ENCODE results near the gene ABCA4. TPM values are rescaled to one million over a fixed set of nuclear protein-coding genes. Genes with fewer than 3 reads are reported as not detected.

The ABCA4 gene
- total RNA-seq, 1 donor from 2014 or later: 1.4 TPM

DNA sequence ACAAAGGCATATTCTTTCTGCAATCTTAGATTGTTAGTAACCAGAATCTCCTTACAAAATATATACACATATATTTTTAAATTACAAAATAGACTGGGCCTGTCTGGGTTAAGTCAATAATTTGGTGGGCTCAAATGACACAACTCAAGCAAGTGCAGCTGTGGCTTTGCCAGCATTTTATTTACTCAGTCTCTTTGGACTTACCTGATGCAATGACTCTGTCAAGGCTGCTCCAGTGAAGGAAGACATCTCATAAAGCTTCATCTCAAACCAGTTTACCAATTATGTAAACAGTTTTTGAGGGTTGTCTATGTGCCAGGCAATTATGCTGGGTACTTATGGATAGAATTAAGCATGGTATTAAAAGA is 22.8 kb upstream of the ABCA4 start:
- no peak for ATAC-seq

DNA sequence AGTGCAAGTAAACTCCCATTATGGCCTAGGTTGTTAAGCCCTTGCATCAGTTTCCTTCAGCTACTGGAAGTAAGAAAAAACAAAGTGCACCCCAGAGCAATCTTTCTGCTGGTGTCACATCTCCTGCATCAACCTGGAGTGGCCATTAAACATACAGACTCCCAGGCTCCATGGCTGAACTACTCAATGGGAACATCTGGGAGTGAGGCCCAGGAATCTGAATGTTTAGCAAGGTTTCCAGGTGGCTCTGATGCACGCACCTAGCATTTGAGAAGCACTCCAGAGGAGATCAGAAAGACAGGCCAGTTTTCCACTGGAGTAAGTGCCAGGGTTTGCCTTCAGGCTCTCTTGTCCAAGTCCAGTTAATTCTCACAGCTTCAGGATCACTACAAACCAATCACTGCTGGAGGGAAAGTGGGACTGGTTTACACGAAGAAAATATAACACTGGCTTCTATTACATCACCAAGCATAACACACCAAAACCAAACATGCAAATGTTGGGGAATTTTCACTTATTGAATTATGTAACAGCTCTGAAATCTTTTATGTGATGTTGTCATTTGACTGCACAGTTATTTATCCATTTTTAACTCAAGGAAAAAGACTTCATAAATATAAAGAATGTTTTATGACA is 22.3 kb upstream of the ABCA4 start:
- TF ChIP-seq, protein P1, sequence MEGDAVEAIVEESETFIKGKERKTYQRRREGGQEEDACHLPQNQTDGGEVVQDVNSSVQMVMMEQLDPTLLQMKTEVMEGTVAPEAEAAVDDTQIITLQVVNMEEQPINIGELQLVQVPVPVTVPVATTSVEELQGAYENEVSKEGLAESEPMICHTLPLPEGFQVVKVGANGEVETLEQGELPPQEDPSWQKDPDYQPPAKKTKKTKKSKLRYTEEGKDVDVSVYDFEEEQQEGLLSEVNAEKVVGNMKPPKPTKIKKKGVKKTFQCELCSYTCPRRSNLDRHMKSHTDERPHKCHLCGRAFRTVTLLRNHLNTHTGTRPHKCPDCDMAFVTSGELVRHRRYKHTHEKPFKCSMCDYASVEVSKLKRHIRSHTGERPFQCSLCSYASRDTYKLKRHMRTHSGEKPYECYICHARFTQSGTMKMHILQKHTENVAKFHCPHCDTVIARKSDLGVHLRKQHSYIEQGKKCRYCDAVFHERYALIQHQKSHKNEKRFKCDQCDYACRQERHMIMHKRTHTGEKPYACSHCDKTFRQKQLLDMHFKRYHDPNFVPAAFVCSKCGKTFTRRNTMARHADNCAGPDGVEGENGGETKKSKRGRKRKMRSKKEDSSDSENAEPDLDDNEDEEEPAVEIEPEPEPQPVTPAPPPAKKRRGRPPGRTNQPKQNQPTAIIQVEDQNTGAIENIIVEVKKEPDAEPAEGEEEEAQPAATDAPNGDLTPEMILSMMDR (IDR thresholded peaks at IDR 0.05): no peak
- Histone ChIP-seq H3K27me3 (no peaks in the 10 kb centered on the region), H3K4me3 (no peak overlapping the region), H3K36me3 (no peaks in the 10 kb centered on the region), H3K4me1 (peaks cover 3% of the 10 kb centered on the region), H3K27ac (no peak overlapping the region), H3K9me3 (no peaks in the 10 kb centered on the region)
- intact Hi-C loops (cut with DNase I): no loop called here
- DNase-seq (no peak), ATAC-seq (no peak)

More for the DNA sequence above, 22.8 kb upstream of the ABCA4 start:
- peaks cover 3% of the 10 kb centered on the region for H3K4me1 ChIP-seq
- no peak overlapping the region for H3K4me3 ChIP-seq
- DNase-seq: no peak
- intact Hi-C loops (cut with DNase I): no loop called here
- H3K9me3 ChIP-seq: no peaks in the 10 kb centered on the region
- H3K27ac ChIP-seq: no peak overlapping the region
- TF ChIP-seq, protein P1 (IDR thresholded peaks at IDR 0.05): no peak
- no peaks in the 10 kb centered on the region for H3K36me3 ChIP-seq
- H3K27me3 ChIP-seq: no peaks in the 10 kb centered on the region

DNA sequence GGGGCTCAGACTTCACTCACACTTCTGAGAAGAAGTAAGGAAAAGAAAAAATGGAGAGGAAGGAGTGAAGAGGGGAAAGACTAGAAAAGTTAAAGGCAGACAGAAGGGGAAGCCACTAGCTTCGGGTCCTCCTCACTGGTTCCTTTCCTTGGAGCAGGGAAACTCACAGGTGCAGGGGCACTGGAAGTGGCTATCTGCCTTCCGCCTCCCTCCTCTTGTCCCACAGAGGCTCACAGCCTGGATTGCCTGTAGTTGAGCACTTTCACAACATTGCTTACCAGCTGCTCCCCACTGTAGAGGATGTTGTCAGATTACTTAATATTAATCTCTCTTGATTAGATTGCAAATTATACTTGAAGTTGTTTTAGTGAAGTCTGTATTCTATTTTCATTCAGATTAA is 21.6 kb upstream of the ABCA4 start:
- intact Hi-C loops (cut with DNase I): no loop called here
- Histone ChIP-seq H3K27me3 (no peaks in the 10 kb centered on the region), H3K4me3 (no peak overlapping the region), H3K36me3 (no peaks in the 10 kb centered on the region), H3K9me3 (no peaks in the 10 kb centered on the region), H3K27ac (no peak overlapping the region), H3K4me1 (peaks cover 3% of the 10 kb centered on the region)
- DNase-seq (no peak), ATAC-seq (no peak)
- TF ChIP-seq, protein P1 (IDR thresholded peaks at IDR 0.05): no peak

DNA sequence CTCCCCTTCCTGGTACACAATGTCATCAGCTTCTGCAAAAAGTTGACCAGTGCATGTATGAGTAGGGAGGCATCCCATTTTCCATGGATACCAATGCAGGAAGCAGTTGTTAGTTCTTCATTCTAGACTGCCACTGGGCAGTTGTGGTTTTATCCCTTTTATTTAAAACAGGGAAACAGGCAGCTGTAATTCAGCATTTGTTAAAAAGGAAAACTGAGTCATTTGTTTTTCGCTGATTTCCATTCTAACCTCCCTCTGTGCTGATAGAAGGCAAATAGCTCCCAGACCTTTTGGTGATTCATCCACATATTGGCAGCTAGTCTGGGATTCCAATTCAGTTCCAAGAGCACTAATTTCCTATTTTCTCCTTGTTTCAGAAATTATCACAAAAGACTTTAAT is 21.1 kb upstream of the ABCA4 start:
- intact Hi-C loops (cut with DNase I): no loop called here
- no peaks in the 10 kb centered on the region for H3K9me3 ChIP-seq
- H3K27me3 ChIP-seq: no peaks in the 10 kb centered on the region
- H3K27ac ChIP-seq: no peak overlapping the region
- H3K4me1 ChIP-seq: peaks cover 3% of the 10 kb centered on the region
- ATAC-seq (no peak), DNase-seq (no peak)
- TF ChIP-seq, protein P1 (IDR thresholded peaks at IDR 0.05): no peak
- no peaks in the 10 kb centered on the region for H3K36me3 ChIP-seq
- H3K4me3 ChIP-seq: no peak overlapping the region

DNA sequence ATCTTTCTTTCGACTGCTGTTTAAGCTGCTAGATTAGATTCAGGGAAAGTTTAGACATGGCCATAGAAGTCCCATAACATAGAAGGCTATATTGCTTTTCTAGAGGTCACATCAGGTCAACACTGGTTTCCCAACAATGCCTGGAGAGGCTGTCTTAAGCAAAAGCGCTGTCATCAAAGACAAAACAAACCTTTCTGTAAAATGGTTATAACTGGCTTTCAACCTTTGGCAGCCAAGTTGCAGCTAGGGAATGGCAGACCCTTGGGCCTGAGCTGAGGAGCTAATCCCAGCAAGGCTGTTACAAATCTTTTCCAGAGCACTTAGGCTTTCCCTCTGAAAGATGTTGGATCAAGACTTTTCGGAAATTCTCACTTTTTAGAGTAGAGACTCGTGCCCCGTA is 11.2 kb upstream of the ABCA4 start:
- no peak for ATAC-seq
- no peak overlapping the region for H3K4me3 ChIP-seq
- no peaks in the 10 kb centered on the region for H3K9me3 ChIP-seq
- no peaks in the 10 kb centered on the region for H3K4me1 ChIP-seq
- intact Hi-C loops (cut with DNase I): no loop called here
- H3K36me3 ChIP-seq: no peaks in the 10 kb centered on the region
- no peak for DNase-seq
- H3K27me3 ChIP-seq: no peaks in the 10 kb centered on the region
- TF ChIP-seq, protein P1 (IDR thresholded peaks at IDR 0.05): no peak
- H3K27ac ChIP-seq: no peak overlapping the region
